ENCODE data around the gene OR7A10. TPM values are rescaled to one million over a fixed set of nuclear protein-coding genes. Genes with fewer than 3 reads are reported as not detected.

Gene OR7A10
- polyA plus RNA-seq, result not detected in 2 replicates
- not detected in 2 replicates for polyA minus RNA-seq

GRCh38 chr19:14848822-14849221 lies at the start of gene OR7A10:
Gene OR7A10 (minus strand): TSS chr19:14848922. CDS start chr19:14841877, 7,045 bp downstream.
- no peaks in the 10 kb centered on the region for H3K27me3 ChIP-seq (ENCODE audit: insufficient read depth, low read depth, low read length)
- no peak within 1 kb of the TSS for H3K4me2 ChIP-seq (ENCODE audit: low read length)
- no peaks in the 10 kb centered on the region for H3K9me2 ChIP-seq (ENCODE audit: insufficient read depth, low read length)
- H3K9me3 ChIP-seq (ENCODE audit: low read length), result no peaks in the 10 kb centered on the region
- H3K9ac ChIP-seq (ENCODE audit: low read length), result no peak within 1 kb of the TSS
- H3K4me3 ChIP-seq (ENCODE audit: low read length), result no peak within 1 kb of the TSS
- H4K20me1 ChIP-seq (ENCODE audit: insufficient read depth), result no peaks in the 10 kb centered on the region
- H3K27ac ChIP-seq (ENCODE audit: low read length), result no peak within 1 kb of the TSS
- H2AFZ ChIP-seq (ENCODE audit: low read depth, low read length), result no peak within 1 kb of the TSS
- TF ChIP-seq TAF1 (IDR thresholded peaks at IDR 0.05; ENCODE audit: low read depth) (no peak), EZH2 (IDR thresholded peaks at IDR 0.05; ENCODE audit: borderline replicate concordance, insufficient read depth, low read length, poor library complexity, severe bottlenecking) (no peak), MXI1 (conservative IDR thresholded peaks at IDR 0.05; ENCODE audit: poor library complexity, severe bottlenecking) (no peak), SMC3 (conservative IDR thresholded peaks at IDR 0.05; ENCODE audit: poor library complexity) (no peak), RAD21 (conservative IDR thresholded peaks at IDR 0.05) (no peak), EP300 (conservative IDR thresholded peaks at IDR 0.05; ENCODE audit: poor library complexity, severe bottlenecking) (no peak), POLR2AphosphoS5 (IDR thresholded peaks at IDR 0.05) (no peak)
- TF ChIP-seq, protein P1, sequence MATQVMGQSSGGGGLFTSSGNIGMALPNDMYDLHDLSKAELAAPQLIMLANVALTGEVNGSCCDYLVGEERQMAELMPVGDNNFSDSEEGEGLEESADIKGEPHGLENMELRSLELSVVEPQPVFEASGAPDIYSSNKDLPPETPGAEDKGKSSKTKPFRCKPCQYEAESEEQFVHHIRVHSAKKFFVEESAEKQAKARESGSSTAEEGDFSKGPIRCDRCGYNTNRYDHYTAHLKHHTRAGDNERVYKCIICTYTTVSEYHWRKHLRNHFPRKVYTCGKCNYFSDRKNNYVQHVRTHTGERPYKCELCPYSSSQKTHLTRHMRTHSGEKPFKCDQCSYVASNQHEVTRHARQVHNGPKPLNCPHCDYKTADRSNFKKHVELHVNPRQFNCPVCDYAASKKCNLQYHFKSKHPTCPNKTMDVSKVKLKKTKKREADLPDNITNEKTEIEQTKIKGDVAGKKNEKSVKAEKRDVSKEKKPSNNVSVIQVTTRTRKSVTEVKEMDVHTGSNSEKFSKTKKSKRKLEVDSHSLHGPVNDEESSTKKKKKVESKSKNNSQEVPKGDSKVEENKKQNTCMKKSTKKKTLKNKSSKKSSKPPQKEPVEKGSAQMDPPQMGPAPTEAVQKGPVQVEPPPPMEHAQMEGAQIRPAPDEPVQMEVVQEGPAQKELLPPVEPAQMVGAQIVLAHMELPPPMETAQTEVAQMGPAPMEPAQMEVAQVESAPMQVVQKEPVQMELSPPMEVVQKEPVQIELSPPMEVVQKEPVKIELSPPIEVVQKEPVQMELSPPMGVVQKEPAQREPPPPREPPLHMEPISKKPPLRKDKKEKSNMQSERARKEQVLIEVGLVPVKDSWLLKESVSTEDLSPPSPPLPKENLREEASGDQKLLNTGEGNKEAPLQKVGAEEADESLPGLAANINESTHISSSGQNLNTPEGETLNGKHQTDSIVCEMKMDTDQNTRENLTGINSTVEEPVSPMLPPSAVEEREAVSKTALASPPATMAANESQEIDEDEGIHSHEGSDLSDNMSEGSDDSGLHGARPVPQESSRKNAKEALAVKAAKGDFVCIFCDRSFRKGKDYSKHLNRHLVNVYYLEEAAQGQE (IDR thresholded peaks at IDR 0.05; ENCODE audit: borderline replicate concordance), result no peak
- TF ChIP-seq, protein P2, sequence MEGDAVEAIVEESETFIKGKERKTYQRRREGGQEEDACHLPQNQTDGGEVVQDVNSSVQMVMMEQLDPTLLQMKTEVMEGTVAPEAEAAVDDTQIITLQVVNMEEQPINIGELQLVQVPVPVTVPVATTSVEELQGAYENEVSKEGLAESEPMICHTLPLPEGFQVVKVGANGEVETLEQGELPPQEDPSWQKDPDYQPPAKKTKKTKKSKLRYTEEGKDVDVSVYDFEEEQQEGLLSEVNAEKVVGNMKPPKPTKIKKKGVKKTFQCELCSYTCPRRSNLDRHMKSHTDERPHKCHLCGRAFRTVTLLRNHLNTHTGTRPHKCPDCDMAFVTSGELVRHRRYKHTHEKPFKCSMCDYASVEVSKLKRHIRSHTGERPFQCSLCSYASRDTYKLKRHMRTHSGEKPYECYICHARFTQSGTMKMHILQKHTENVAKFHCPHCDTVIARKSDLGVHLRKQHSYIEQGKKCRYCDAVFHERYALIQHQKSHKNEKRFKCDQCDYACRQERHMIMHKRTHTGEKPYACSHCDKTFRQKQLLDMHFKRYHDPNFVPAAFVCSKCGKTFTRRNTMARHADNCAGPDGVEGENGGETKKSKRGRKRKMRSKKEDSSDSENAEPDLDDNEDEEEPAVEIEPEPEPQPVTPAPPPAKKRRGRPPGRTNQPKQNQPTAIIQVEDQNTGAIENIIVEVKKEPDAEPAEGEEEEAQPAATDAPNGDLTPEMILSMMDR (IDR thresholded peaks at IDR 0.05; ENCODE audit: poor library complexity, severe bottlenecking), result no peak
- H3K36me3 ChIP-seq (ENCODE audit: insufficient read depth, low read length), result no peaks in the 10 kb centered on the region
- H3K79me2 ChIP-seq (replicated peaks; ENCODE audit: insufficient read depth, low read length), result no peaks in the 10 kb centered on the region
- H3F3A ChIP-seq (ENCODE audit: insufficient read depth, low read length, poor library complexity, severe bottlenecking), result no peaks in the 10 kb centered on the region

DNA sequence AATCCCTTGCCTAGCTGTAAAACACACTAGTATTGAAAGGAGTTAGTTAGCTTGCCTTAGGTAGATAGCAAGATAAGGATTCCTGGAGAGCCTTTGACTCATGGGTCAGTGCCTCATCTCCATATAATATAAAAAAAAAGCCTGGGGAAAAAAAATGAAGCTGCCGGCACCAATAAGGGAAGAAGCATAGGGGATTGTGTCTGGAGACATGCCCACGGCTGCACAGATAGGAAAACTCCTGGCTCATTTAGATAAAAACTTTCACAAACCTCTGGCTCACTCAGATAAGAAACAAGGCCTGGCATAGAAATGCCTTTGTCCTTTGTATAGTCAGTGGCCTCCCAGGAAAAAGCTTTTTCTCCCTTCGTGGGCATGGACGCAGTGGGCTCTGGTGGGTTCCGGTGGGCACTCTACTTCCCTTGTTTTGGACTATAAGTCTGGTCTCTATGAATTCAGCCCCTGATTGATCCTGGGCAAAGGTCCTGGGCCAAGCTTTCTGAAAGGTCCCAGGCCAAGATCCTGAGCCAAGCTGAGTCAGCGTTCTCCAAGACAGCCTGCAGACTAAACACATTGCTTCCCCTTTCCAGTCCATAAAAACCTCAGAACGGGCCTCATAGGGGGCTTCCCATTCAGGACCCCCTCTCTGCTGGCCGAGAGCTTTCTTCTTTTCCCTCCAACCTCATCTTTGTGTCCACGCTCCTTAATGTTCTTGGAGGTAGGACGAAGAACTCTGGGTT lies 42.1 kb upstream of the OR7A10 start:
- Histone ChIP-seq H3K9me2 (ENCODE audit: insufficient read depth, low read length) (no peaks in the 10 kb centered on the region), H3K9me3 (ENCODE audit: low read length) (no peaks in the 10 kb centered on the region), H3F3A (ENCODE audit: insufficient read depth, low read length, poor library complexity, severe bottlenecking) (no peaks in the 10 kb centered on the region), H3K27me3 (ENCODE audit: insufficient read depth, low read depth, low read length) (no peaks in the 10 kb centered on the region), H3K9ac (ENCODE audit: low read length) (no peak overlapping the region), H3K4me2 (ENCODE audit: low read length) (no peak overlapping the region), H3K79me2 (replicated peaks; ENCODE audit: insufficient read depth, low read length) (no peaks in the 10 kb centered on the region), H2AFZ (ENCODE audit: low read depth, low read length) (no peak overlapping the region), H3K27ac (ENCODE audit: low read length) (no peak overlapping the region), H3K36me3 (ENCODE audit: insufficient read depth, low read length) (no peaks in the 10 kb centered on the region), H4K20me1 (ENCODE audit: insufficient read depth) (no peaks in the 10 kb centered on the region), H3K4me3 (ENCODE audit: low read length) (no peak overlapping the region)
- TF ChIP-seq TAF1 (IDR thresholded peaks at IDR 0.05; ENCODE audit: low read depth) (no peak), MXI1 (conservative IDR thresholded peaks at IDR 0.05; ENCODE audit: poor library complexity, severe bottlenecking) (no peak), SMC3 (conservative IDR thresholded peaks at IDR 0.05; ENCODE audit: poor library complexity) (no peak), EZH2 (IDR thresholded peaks at IDR 0.05; ENCODE audit: borderline replicate concordance, insufficient read depth, low read length, poor library complexity, severe bottlenecking) (no peak)
- TF ChIP-seq, protein P1 (IDR thresholded peaks at IDR 0.05; ENCODE audit: borderline replicate concordance), result no peak

Measured in neural cell (in vitro differentiated cells).